ENCODE results near the gene RPL6.
"Not testable (repeated sequence)": the region's sequence is repeated elsewhere in the genome, so short reads cannot be mapped to it uniquely, and the experiment has no call there.

Gene RPL6

GRCh38 chr12:112409064-112409905 is at the start of gene RPL6:
RPL6 (minus strand) TSS chr12:112409605; CDS start chr12:112408656, 949 bp downstream.
- DNase-seq = peak; percentile 82 to 88

- DNase-seq = no peak
Observed at GRCh38 chr12:112458751-112459150, 49.3 kb upstream of the RPL6 start.

- no peak for DNase-seq
Observed at GRCh38 chr12:112458330-112458729, 48.9 kb upstream of the RPL6 start.

GRCh38 chr12:112457142-112457541 is 47.7 kb upstream of the RPL6 start:
- DNase-seq = not testable (repeated sequence)

- no peak for DNase-seq
Observed at GRCh38 chr12:112456029-112456428, 46.6 kb upstream of the RPL6 start.

- no peak for DNase-seq
Observed at GRCh38 chr12:112450725-112451124, 41.3 kb upstream of the RPL6 start.

GRCh38 chr12:112448165-112448564 is 38.8 kb upstream of the RPL6 start:
- not testable (repeated sequence) for DNase-seq

GRCh38 chr12:112447106-112447505 is 37.7 kb upstream of the RPL6 start:
- DNase-seq = no peak

GRCh38 chr12:112446008-112446725 is 36.8 kb upstream of the RPL6 start:
- no peak for DNase-seq

GRCh38 chr12:112443916-112444315 is 34.5 kb upstream of the RPL6 start:
- no peak for DNase-seq

- not testable (repeated sequence) for DNase-seq
Observed at GRCh38 chr12:112440653-112441052, 31.2 kb upstream of the RPL6 start.

- DNase-seq = no peak
Observed at GRCh38 chr12:112439769-112440168, 30.4 kb upstream of the RPL6 start.

GRCh38 chr12:112438645-112439044 is 29.2 kb upstream of the RPL6 start:
- not testable (repeated sequence) for DNase-seq

- DNase-seq = no peak
Observed at GRCh38 chr12:112433551-112433950, 24.1 kb upstream of the RPL6 start.

GRCh38 chr12:112431965-112432364 is 22.6 kb upstream of the RPL6 start:
- DNase-seq = no peak

- no peak for DNase-seq
Observed at GRCh38 chr12:112430929-112431328, 21.5 kb upstream of the RPL6 start.

- DNase-seq = no peak
Observed at GRCh38 chr12:112427760-112428159, 18.4 kb upstream of the RPL6 start.

- DNase-seq = no peak
Observed at GRCh38 chr12:112425582-112426382, 16.4 kb upstream of the RPL6 start.

GRCh38 chr12:112424126-112424525 is 14.7 kb upstream of the RPL6 start:
- DNase-seq = no peak

GRCh38 chr12:112422531-112422930 is 13.1 kb upstream of the RPL6 start:
- no peak for DNase-seq

- DNase-seq = no peak
Observed at GRCh38 chr12:112421363-112421762, 12.0 kb upstream of the RPL6 start.

- no peak for DNase-seq
Observed at GRCh38 chr12:112420740-112421139, 11.3 kb upstream of the RPL6 start.

All from CD4-positive, alpha-beta T cell treated with Interleukin-1 beta for 1 hour (primary cell).